NCI-H526 (cell line): ENCODE results near the gene C1S.
"Not testable (repeated sequence)": the region's sequence is repeated elsewhere in the genome, so short reads cannot be mapped to it uniquely, and the experiment has no call there.

ENCODE experiments used
- DNase-seq, 2 experiments: peaks; one replicate each; lab custom pipeline; 2025; lab: John Stamatoyannopoulos, UW

Gene C1S

GRCh38 chr12:7102582-7102981 lies 42.1 kb downstream of the C1S start:
- DNase-seq: no peak

- no peak for DNase-seq
Measured at GRCh38 chr12:7103837-7104584, 43.5 kb downstream of the C1S start.

- no peak for DNase-seq
Measured at GRCh38 chr12:7106082-7106481, 45.6 kb downstream of the C1S start.

- not testable (repeated sequence) for DNase-seq
Measured at GRCh38 chr12:7107181-7107580, 46.7 kb downstream of the C1S start.

GRCh38 chr12:7107636-7108002 lies 47.1 kb downstream of the C1S start:
- DNase-seq: no peak

GRCh38 chr12:7108003-7108795 lies 47.7 kb downstream of the C1S start:
- peak; percentile 36 to 79 for DNase-seq

GRCh38 chr12:7108796-7109571 lies 48.5 kb downstream of the C1S start, which contains the start of gene C1RL:
Gene C1RL (minus strand): TSS chr12:7109214. CDS start chr12:7109180, 34 bp downstream.
- DNase-seq: peak; percentile 78 to 88

- no peak for DNase-seq
Measured at GRCh38 chr12:7109572-7109920, 49.0 kb downstream of the C1S start.

GRCh38 chr12:7110661-7111060 lies 50.1 kb downstream of the C1S start:
- DNase-seq: no peak

- DNase-seq: no peak
Measured at GRCh38 chr12:7112041-7112440, 51.5 kb downstream of the C1S start.

GRCh38 chr12:7113389-7113871 lies 52.9 kb downstream of the C1S start:
- peak; percentile 34 to 46 for DNase-seq

GRCh38 chr12:7114008-7114407 lies 53.5 kb downstream of the C1S start:
- no peak for DNase-seq

- no peak for DNase-seq
Measured at GRCh38 chr12:7114851-7115250, 54.3 kb downstream of the C1S start.

GRCh38 chr12:7116196-7116595 lies 55.7 kb downstream of the C1S start:
- no peak for DNase-seq

- DNase-seq: no peak
Measured at GRCh38 chr12:7116916-7117315, 56.4 kb downstream of the C1S start.

GRCh38 chr12:7117670-7118069 lies 57.2 kb downstream of the C1S start:
- no peak for DNase-seq

GRCh38 chr12:7118881-7119280 lies 58.4 kb downstream of the C1S start:
- DNase-seq: no peak

GRCh38 chr12:7120166-7120565 lies 59.6 kb downstream of the C1S start:
- DNase-seq: no peak
